ENCODE data around the gene TM4SF20.

Gene TM4SF20

DNA sequence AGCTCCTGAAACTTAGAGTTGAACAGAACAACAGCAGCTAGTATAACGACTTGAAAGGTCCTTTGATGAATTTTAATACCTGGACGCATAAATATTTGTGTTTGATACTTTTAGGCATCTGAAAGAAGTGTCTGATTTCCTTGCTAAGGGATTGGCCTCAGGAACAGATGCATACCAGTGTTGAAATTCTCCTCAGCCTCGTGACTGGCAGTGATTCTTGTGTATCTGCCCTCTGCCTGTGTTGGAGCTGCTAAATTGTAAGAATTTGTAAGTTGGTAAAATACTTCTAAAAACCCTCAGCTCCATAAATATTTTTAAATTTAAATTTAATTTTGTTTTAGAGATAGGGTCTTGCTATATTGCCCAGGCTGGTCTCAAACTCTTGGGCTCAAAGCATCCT is 31.1 kb upstream of the TM4SF20 start:
- ChIA-PET CTCF (interaction anchor here (0.6 to 1.1 kb wide), 4 partner anchors 61 to 423 kb away, joined by 3 to 5 read pairs (median 4); partner anchors contain the start of gene AGFG1), POLR2A (no interaction called here)
- no peaks in the 10 kb centered on the region for H3K36me3 ChIP-seq (ENCODE audit: control insufficient read depth in 2 of 2, insufficient read depth in 1 of 2, low read length in 2 of 2)
- no peaks in the 10 kb centered on the region for H3K9me3 ChIP-seq (ENCODE audit: control insufficient read depth, insufficient read depth, low read depth, low read length)
- H3K4me3 ChIP-seq (ENCODE audit: low read depth, low read length) = no peak overlapping the region
- H3K4me1 ChIP-seq (ENCODE audit: control insufficient read depth, insufficient read depth, low read length) = no peaks in the 10 kb centered on the region
- TF ChIP-seq, protein P1, sequence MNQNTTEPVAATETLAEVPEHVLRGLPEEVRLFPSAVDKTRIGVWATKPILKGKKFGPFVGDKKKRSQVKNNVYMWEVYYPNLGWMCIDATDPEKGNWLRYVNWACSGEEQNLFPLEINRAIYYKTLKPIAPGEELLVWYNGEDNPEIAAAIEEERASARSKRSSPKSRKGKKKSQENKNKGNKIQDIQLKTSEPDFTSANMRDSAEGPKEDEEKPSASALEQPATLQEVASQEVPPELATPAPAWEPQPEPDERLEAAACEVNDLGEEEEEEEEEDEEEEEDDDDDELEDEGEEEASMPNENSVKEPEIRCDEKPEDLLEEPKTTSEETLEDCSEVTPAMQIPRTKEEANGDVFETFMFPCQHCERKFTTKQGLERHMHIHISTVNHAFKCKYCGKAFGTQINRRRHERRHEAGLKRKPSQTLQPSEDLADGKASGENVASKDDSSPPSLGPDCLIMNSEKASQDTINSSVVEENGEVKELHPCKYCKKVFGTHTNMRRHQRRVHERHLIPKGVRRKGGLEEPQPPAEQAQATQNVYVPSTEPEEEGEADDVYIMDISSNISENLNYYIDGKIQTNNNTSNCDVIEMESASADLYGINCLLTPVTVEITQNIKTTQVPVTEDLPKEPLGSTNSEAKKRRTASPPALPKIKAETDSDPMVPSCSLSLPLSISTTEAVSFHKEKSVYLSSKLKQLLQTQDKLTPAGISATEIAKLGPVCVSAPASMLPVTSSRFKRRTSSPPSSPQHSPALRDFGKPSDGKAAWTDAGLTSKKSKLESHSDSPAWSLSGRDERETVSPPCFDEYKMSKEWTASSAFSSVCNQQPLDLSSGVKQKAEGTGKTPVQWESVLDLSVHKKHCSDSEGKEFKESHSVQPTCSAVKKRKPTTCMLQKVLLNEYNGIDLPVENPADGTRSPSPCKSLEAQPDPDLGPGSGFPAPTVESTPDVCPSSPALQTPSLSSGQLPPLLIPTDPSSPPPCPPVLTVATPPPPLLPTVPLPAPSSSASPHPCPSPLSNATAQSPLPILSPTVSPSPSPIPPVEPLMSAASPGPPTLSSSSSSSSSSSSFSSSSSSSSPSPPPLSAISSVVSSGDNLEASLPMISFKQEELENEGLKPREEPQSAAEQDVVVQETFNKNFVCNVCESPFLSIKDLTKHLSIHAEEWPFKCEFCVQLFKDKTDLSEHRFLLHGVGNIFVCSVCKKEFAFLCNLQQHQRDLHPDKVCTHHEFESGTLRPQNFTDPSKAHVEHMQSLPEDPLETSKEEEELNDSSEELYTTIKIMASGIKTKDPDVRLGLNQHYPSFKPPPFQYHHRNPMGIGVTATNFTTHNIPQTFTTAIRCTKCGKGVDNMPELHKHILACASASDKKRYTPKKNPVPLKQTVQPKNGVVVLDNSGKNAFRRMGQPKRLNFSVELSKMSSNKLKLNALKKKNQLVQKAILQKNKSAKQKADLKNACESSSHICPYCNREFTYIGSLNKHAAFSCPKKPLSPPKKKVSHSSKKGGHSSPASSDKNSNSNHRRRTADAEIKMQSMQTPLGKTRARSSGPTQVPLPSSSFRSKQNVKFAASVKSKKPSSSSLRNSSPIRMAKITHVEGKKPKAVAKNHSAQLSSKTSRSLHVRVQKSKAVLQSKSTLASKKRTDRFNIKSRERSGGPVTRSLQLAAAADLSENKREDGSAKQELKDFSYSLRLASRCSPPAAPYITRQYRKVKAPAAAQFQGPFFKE (tag by site-specific recombination; IDR thresholded peaks at IDR 0.05; ENCODE audit: borderline replicate concordance) = no peak
- TF ChIP-seq, protein P2, sequence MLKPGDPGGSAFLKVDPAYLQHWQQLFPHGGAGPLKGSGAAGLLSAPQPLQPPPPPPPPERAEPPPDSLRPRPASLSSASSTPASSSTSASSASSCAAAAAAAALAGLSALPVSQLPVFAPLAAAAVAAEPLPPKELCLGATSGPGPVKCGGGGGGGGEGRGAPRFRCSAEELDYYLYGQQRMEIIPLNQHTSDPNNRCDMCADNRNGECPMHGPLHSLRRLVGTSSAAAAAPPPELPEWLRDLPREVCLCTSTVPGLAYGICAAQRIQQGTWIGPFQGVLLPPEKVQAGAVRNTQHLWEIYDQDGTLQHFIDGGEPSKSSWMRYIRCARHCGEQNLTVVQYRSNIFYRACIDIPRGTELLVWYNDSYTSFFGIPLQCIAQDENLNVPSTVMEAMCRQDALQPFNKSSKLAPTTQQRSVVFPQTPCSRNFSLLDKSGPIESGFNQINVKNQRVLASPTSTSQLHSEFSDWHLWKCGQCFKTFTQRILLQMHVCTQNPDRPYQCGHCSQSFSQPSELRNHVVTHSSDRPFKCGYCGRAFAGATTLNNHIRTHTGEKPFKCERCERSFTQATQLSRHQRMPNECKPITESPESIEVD (tag by site-specific recombination; IDR thresholded peaks at IDR 0.05) = no peak
- TF ChIP-seq ZNF549 (tag by site-specific recombination; IDR thresholded peaks at IDR 0.05) (no peak), ZNF677 (tag by site-specific recombination; IDR thresholded peaks at IDR 0.05) (no peak), ZBTB21 (tag by site-specific recombination; IDR thresholded peaks at IDR 0.05) (no peak), ZNF132 (tag by site-specific recombination; IDR thresholded peaks at IDR 0.05; ENCODE audit: borderline replicate concordance) (no peak), ZBTB48 (tag by site-specific recombination; IDR thresholded peaks at IDR 0.05) (no peak), ZNF16 (tag by site-specific recombination; IDR thresholded peaks at IDR 0.05; ENCODE audit: low read depth) (no peak), ZSCAN16 (tag by site-specific recombination; IDR thresholded peaks at IDR 0.05) (no peak), ZNF211 (tag by site-specific recombination; IDR thresholded peaks at IDR 0.05; ENCODE audit: low read depth) (no peak), EGR2 (tag by site-specific recombination; IDR thresholded peaks at IDR 0.05; ENCODE audit: low read depth) (no peak), ZNF274 (IDR thresholded peaks at IDR 0.05; ENCODE audit: low read length) (no peak), ZNF274 (tag by site-specific recombination; IDR thresholded peaks at IDR 0.05; ENCODE audit: borderline replicate concordance) (no peak), ZNF585B (tag by site-specific recombination; IDR thresholded peaks at IDR 0.05) (no peak), ZNF660 (tag by site-specific recombination; IDR thresholded peaks at IDR 0.05) (no peak), ZNF529 (tag by site-specific recombination; IDR thresholded peaks at IDR 0.05; ENCODE audit: insufficient replicate concordance) (no peak), ZNF366 (tag by site-specific recombination; conservative IDR thresholded peaks at IDR 0.05) (no peak), ZNF514 (tag by site-specific recombination; IDR thresholded peaks at IDR 0.05) (no peak)
- TF ChIP-seq, protein P3, sequence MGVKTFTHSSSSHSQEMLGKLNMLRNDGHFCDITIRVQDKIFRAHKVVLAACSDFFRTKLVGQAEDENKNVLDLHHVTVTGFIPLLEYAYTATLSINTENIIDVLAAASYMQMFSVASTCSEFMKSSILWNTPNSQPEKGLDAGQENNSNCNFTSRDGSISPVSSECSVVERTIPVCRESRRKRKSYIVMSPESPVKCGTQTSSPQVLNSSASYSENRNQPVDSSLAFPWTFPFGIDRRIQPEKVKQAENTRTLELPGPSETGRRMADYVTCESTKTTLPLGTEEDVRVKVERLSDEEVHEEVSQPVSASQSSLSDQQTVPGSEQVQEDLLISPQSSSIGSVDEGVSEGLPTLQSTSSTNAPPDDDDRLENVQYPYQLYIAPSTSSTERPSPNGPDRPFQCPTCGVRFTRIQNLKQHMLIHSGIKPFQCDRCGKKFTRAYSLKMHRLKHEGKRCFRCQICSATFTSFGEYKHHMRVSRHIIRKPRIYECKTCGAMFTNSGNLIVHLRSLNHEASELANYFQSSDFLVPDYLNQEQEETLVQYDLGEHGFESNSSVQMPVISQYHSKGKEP (tag by site-specific recombination; IDR thresholded peaks at IDR 0.05) = no peak
- H3K27ac ChIP-seq (ENCODE audit: extremely low read depth, low read depth, low read length) = no peak overlapping the region

Measured in HEK293 (cell line).